MCF 10A (cell line): ENCODE results near the gene LYSMD2. TPM values are rescaled to one million over a fixed set of nuclear protein-coding genes. Genes with fewer than 3 reads are reported as not detected.
"Not testable (repeated sequence)": the region's sequence is repeated elsewhere in the genome, so short reads cannot be mapped to it uniquely, and the experiment has no call there.

Source experiments
- Bru-seq: library from RNA; stranded (reverse); fragments of 400-500 nt; gene quantifications from one replicate; lab custom pipeline; 2021; lab: Mats Ljungman, UMichigan
- BruChase-seq, 2 experiments: library from RNA; stranded (reverse); fragments of 400-500 nt; gene quantifications; one replicate each; lab custom pipeline; 2021; lab: Mats Ljungman, UMichigan
- BruUV-seq: library from RNA; stranded (reverse); fragments of 400-500 nt; replicated peaks from 2 replicates; lab custom pipeline; 2021; lab: Mats Ljungman, UMichigan
- CTCF ChIA-PET: fragments of 300-600 bp; sonication (Branson Sonifier 250); formaldehyde crosslinking; extraction: SDS; loops from one replicate; lab custom pipeline; 2021; ENCODE audit warnings: antibody characterized with exemption, inconsistent platforms; lab: Yijun Ruan, JAX
- POLR2A ChIA-PET: fragments of 300-600, 350-650 bp; sonication (Branson Sonifier 250); formaldehyde crosslinking; extraction: SDS; loops from one replicate; lab custom pipeline; 2020; ENCODE audit warnings: antibody characterized with exemption, inconsistent platforms; lab: Yijun Ruan, JAX
- DNase-seq: peaks from one replicate; pipeline ENCODE4 v3.0.0-alpha.2; 2018; ENCODE audit not compliant: unreplicated experiment
- H3K27ac Mint-ChIP-seq: one replicate; pipeline ENCODE4 v1.8.0; 2022; ENCODE audit warnings: mild to moderate bottlenecking, low read depth, mixed read lengths; ENCODE audit not compliant: unreplicated experiment
- H3K27me3 Mint-ChIP-seq: one replicate; pipeline ENCODE4 v1.8.0; 2022; ENCODE audit warnings: mixed read lengths; ENCODE audit not compliant: insufficient read depth, unreplicated experiment
- H3K36me3 Mint-ChIP-seq: one replicate; pipeline ENCODE4 v1.8.0; 2022; ENCODE audit warnings: mild to moderate bottlenecking, moderate library complexity, mixed read lengths; ENCODE audit not compliant: insufficient read depth, unreplicated experiment
- H3K4me1 Mint-ChIP-seq: one replicate; pipeline ENCODE4 v1.8.0; 2022; ENCODE audit warnings: mixed read lengths; ENCODE audit not compliant: insufficient read depth, unreplicated experiment
- H3K4me3 Mint-ChIP-seq: one replicate; pipeline ENCODE4 v1.8.0; 2022; ENCODE audit warnings: mild to moderate bottlenecking, moderate library complexity, mixed read lengths; ENCODE audit not compliant: unreplicated experiment
- H3K9me3 Mint-ChIP-seq: one replicate; pipeline ENCODE4 v1.8.0; 2022; ENCODE audit warnings: mixed read lengths; ENCODE audit not compliant: unreplicated experiment
- intact Hi-C: fragments of 100-400 bp; cut with micrococcal nuclease; formaldehyde crosslinking; loops from 2 replicates; pipeline ENCODE4 v1.14.1; 2022
- long read RNA-seq: library from polyadenylated mRNA; stranded (forward); transcript quantifications from one replicate; pipeline ENCODE4 v2.0.0, GENCODE V29; 2022
- total RNA-seq: library from RNA; stranded (reverse); gene quantifications from 2 replicates; pipeline ENCODE4 v1.2.3, GENCODE V29; 2022
- TF ChIP-seq, protein P1 (sequence below): fragments of 200-600 bp; IDR thresholded peaks from one replicate; pipeline ENCODE4 v1.8.0; 2022; ENCODE audit warnings: antibody characterized with exemption, mild to moderate bottlenecking; ENCODE audit not compliant: unreplicated experiment

The LYSMD2 gene, protein sequence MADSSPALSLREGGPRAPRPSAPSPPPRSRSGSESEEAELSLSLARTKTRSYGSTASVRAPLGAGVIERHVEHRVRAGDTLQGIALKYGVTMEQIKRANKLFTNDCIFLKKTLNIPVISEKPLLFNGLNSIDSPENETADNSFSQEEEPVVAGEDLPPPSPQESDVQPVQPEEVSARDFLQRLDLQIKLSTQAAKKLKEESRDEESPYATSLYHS
- total RNA-seq (13.4 and 14.3 TPM in 2 replicates), Bru-seq, nascent RNA (percentile 52 among the genes with signal in this experiment), BruChase-seq, experiment 1, labeled RNA remaining after a 6-hour chase (percentile 44 among the genes with signal in this experiment), BruChase-seq, experiment 2, labeled RNA remaining after a 2-hour chase (percentile 45 among the genes with signal in this experiment)
- long read RNA-seq, transcript LYSMD2-201 (3 exons, 1,759 nt), result major isoform, 41 of 51 reads
- long read RNA-seq, partial matches to known transcripts, result 0 of 51 reads
- long read RNA-seq, other reads (novel, unspliced or antisense), result 10 of 51 reads

DNA sequence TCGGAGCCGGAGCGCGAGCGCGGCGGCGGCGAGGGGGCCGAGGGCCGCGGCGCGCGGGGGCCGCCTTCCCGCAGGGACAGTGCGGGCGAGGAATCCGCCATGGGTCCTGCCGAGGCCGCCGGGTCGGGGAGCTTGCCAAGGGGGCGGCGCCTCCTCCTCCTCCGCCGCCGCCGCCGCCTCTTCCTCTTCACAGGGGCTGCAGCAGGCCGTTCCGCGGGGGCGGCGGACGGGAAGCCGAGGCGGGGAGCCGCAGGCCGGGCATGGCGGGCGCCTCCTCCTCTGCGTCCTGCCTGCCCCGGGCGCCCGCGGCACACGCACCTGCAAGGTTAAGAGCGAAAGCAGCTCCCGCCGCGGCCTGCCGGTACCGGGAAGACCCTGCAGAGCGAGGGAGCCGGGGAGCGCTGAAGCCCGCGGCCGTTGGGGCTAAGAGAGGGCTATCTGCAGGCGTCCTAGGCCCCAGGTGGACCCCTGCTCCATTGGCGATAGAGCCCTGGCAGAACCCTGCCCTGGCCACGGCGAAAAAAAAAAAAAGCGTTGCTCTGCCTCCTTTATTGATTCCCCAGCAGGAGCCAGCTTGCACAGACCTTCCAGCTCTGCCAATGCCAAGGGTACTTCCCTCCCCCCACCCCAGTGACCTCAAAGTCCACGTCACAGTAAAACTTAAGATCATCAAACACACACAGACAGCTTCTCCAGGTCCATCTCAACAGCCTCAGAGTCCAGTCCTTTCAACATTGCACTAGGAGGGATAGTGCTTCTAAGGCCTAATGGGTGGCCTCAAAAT lies at the start of gene LYSMD2:
Gene LYSMD2, minus strand, starts transcription at position 134 of the 784 bp plus-strand sequence. Its CDS starts 33 bp downstream, at position 101.
- ChIA-PET CTCF (interaction anchor here (0.6 to 5.4 kb wide), 3 partner anchors 32 to 88 kb away, joined by 3 to 40 read pairs (median 4); no protein-coding TSS in a partner anchor), POLR2A (interaction anchor here (0.6 to 5.7 kb wide), 18 partner anchors 9 to 417 kb away, joined by 3 to 69 read pairs (median 6); partner anchors contain the start of genes DMXL2, TMOD2 and TMOD3)
- Mint-ChIP-seq H3K27ac (peak within 1 kb of the TSS; percentile 39), H3K4me3 (peak within 1 kb of the TSS; percentile 77), H3K4me1 (peaks cover 20% of the 10 kb centered on the region), H3K36me3 (no peaks in the 10 kb centered on the region), H3K27me3 (no peaks in the 10 kb centered on the region), H3K9me3 (no peaks in the 10 kb centered on the region)
- BruUV-seq, result no TSS peak
- TF ChIP-seq, protein P1, sequence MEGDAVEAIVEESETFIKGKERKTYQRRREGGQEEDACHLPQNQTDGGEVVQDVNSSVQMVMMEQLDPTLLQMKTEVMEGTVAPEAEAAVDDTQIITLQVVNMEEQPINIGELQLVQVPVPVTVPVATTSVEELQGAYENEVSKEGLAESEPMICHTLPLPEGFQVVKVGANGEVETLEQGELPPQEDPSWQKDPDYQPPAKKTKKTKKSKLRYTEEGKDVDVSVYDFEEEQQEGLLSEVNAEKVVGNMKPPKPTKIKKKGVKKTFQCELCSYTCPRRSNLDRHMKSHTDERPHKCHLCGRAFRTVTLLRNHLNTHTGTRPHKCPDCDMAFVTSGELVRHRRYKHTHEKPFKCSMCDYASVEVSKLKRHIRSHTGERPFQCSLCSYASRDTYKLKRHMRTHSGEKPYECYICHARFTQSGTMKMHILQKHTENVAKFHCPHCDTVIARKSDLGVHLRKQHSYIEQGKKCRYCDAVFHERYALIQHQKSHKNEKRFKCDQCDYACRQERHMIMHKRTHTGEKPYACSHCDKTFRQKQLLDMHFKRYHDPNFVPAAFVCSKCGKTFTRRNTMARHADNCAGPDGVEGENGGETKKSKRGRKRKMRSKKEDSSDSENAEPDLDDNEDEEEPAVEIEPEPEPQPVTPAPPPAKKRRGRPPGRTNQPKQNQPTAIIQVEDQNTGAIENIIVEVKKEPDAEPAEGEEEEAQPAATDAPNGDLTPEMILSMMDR, result no peak
- peak; percentile 63 for DNase-seq
- intact Hi-C loops, result no loop called here

DNA sequence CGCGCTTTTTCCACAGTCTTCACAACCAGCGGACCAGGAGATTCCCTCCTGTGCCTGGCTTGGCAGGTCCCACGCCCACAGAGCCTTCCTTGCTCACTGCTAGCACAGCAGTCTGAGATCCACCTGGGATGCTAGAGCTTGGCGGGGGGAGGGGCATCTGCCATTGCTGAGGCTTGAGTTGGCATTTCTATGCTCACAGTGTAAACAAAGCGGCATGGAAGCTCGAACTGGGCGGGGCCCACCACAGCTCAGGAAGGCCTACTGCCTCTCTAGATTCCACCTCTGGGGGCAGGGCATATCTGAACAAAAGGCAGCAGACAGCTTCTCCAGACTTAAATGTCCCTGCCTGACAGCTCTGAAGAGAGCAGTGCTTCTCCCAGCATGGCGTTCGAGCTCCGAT lies 49.7 kb upstream of the LYSMD2 start:
- not testable (repeated sequence) for H3K4me3 Mint-ChIP-seq, H3K4me1 Mint-ChIP-seq, H3K36me3 Mint-ChIP-seq, H3K27ac Mint-ChIP-seq, H3K27me3 Mint-ChIP-seq, BruUV-seq, H3K9me3 Mint-ChIP-seq
- CTCF ChIA-PET, result interaction anchor here (1.6 kb wide), 1 partner anchor 10 kb away, joined by 13 read pairs; no protein-coding TSS in a partner anchor
- POLR2A ChIA-PET, result interaction anchor here (0.7 kb wide), 1 partner anchor 123 kb away, joined by 3 read pairs; no protein-coding TSS in a partner anchor
- peak; percentile 24 for DNase-seq
- intact Hi-C loops, result loop anchor here (10.0 kb wide), 1 partner anchor 288 kb away; no protein-coding TSS in a partner anchor

DNA sequence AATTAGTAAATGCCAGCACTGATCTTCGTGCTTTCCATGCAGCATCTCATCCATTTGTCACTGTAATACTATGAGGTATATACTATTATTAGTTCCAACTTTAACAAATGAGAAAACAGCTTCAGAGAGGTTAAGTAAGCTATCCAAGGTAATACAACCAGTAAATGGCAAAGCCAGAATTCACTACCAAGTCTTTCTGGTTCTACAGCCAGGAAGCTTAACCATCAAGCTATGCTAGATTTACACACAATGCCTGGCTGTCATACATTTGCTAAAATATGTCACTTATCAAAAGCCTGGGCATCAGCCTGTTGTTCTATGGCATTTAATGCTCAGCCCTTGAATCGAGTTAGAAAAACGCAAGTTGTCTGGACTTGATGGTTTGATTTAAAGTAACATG lies 46.5 kb upstream of the LYSMD2 start:
- DNase-seq, result no peak
- ChIA-PET POLR2A (interaction anchor here (0.6 to 0.7 kb wide), 2 partner anchors 103 to 220 kb away, joined by 3 to 4 read pairs; partner anchors contain the start of gene SCG3), CTCF (interaction anchor here (0.8 kb wide), 1 partner anchor 39 kb away, joined by 3 read pairs; no protein-coding TSS in a partner anchor)
- TF ChIP-seq, protein P1, result no peak
- Mint-ChIP-seq H3K9me3 (no peaks in the 10 kb centered on the region), H3K27me3 (no peaks in the 10 kb centered on the region), H3K27ac (no peak overlapping the region), H3K4me3 (no peak overlapping the region), H3K4me1 (peaks cover 16% of the 10 kb centered on the region), H3K36me3 (peaks cover 4% of the 10 kb centered on the region)
- intact Hi-C loops, result loop anchor here (2.0 to 10.0 kb wide), 3 partner anchors 123 to 423 kb away; no protein-coding TSS in a partner anchor
- no TSS peak for BruUV-seq

DNA sequence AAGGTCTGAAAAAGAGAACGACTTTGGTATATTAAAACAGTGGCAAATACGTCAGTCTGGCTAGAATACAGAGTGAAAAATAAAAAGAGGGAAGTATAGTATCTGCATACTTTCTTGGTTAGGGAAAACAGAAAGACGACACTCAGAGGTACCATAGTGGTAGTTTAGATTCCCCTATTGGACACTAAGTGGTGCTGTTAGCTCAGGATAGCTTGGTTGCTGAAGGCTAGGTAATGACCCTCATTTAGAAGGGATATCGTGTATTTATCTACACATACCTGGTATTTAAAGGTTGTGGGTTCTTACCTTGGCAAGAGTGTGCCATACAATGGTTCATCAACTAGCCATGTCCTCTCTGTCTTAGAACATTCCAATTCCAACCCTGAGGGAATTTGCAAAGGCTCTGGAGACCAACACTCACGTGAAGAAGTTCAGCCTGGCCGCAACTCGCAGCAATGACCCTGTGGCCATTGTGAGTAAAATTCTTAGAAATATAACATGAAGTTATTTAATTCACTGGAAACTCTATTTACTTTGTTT lies 45.0 kb upstream of the LYSMD2 start:
- DNase-seq, result peak; percentile 55
- intact Hi-C loops, result loop anchor here (2.0 to 10.0 kb wide), 3 partner anchors 124 to 425 kb away; no protein-coding TSS in a partner anchor
- no TSS peak for BruUV-seq

More for the DNA sequence above, 45.0 kb upstream of the LYSMD2 start:
- POLR2A ChIA-PET, result no interaction called here
- TF ChIP-seq, protein P1, result peak; percentile 59
- no peaks in the 10 kb centered on the region for H3K27me3 Mint-ChIP-seq
- no peak overlapping the region for H3K4me3 Mint-ChIP-seq
- H3K27ac Mint-ChIP-seq, result no peak overlapping the region
- CTCF ChIA-PET, result interaction anchor here (0.8 to 1.3 kb wide), 2 partner anchors 133 to 375 kb away, joined by 3 to 4 read pairs; no protein-coding TSS in a partner anchor
- peaks cover 4% of the 10 kb centered on the region for H3K36me3 Mint-ChIP-seq
- peaks cover 16% of the 10 kb centered on the region for H3K4me1 Mint-ChIP-seq
- no peaks in the 10 kb centered on the region for H3K9me3 Mint-ChIP-seq
